ENCODE measurements around the gene PLEKHB2. TPM values are rescaled to one million over a fixed set of nuclear protein-coding genes. Genes with fewer than 3 reads are reported as not detected.
"Not testable (repeated sequence)": the region's sequence is repeated elsewhere in the genome, so short reads cannot be mapped to it uniquely, and the experiment has no call there.

Gene PLEKHB2
- total and polyA plus RNA-seq, 2 donors from 2014 or later, result 85.4 to 110 TPM

DNA sequence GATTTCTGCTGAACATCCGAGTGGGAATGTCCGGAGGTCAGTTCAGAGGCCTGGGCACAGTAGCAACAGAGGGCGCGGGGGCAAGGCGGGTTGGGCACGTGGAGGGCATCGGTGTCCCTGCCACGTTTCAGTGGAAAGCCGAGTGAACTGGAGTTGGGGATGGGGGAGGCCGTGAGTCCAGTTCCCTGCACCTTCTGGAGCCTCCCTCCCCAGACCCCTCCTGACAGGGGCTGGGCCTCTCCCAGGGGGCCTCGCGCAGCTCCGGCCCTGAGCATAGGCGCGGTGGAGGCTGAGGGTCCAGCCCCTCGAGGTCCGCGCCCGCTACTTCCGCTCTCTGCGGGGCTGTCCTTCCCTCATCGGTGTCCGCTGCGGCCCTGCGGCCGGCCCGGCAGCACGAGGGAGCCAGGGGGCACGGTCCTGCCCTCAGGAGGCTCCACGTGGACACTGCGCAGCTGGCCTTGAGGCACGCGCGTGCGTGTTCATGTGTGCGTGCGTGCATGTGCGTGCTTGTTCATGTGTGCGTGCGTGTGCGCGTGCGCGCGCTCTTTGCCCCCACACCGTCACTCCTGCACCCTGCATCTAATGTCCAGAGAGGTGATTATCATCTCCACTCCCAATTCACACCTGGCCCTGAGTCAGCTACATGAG, 50.2 kb downstream of the PLEKHB2 start:
- no peak overlapping the region for H3K9ac ChIP-seq (ENCODE audit: low read length in 3 of 3)
- TF ChIP-seq, protein P1, sequence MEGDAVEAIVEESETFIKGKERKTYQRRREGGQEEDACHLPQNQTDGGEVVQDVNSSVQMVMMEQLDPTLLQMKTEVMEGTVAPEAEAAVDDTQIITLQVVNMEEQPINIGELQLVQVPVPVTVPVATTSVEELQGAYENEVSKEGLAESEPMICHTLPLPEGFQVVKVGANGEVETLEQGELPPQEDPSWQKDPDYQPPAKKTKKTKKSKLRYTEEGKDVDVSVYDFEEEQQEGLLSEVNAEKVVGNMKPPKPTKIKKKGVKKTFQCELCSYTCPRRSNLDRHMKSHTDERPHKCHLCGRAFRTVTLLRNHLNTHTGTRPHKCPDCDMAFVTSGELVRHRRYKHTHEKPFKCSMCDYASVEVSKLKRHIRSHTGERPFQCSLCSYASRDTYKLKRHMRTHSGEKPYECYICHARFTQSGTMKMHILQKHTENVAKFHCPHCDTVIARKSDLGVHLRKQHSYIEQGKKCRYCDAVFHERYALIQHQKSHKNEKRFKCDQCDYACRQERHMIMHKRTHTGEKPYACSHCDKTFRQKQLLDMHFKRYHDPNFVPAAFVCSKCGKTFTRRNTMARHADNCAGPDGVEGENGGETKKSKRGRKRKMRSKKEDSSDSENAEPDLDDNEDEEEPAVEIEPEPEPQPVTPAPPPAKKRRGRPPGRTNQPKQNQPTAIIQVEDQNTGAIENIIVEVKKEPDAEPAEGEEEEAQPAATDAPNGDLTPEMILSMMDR (IDR thresholded peaks at IDR 0.05; ENCODE audit: borderline replicate concordance, extremely low read depth, insufficient read depth), result no peak
- peak in 1 of 5 donors; percentile 68 for DNase-seq
- no peaks in the 10 kb centered on the region for H3K4me1 ChIP-seq (ENCODE audit: control insufficient read depth in 2 of 3, insufficient read depth in 2 of 3, low read depth in 1 of 3, low read length in 3 of 3)
- no peaks in the 10 kb centered on the region for H3K9me3 ChIP-seq (ENCODE audit: control insufficient read depth in 2 of 3, insufficient read depth in 1 of 3, low read length in 3 of 3)
- H3K36me3 ChIP-seq (ENCODE audit: control insufficient read depth in 2 of 3, insufficient read depth in 3 of 3, low read length in 3 of 3), result peaks cover 0 to 2% (median 0%) of the 10 kb centered on the region in 3 donors
- H3K27ac ChIP-seq (ENCODE audit: low read depth in 2 of 2, low read length in 2 of 2), result no peak overlapping the region
- intact Hi-C loops (cut with DNase I), result no loop called here
- H3K27me3 ChIP-seq (ENCODE audit: control insufficient read depth, insufficient read depth, low read length), result no peaks in the 10 kb centered on the region
- H3K4me3 ChIP-seq (ENCODE audit: low read length in 3 of 3), result no peak overlapping the region
- FAIRE-seq, result no peak

DNA sequence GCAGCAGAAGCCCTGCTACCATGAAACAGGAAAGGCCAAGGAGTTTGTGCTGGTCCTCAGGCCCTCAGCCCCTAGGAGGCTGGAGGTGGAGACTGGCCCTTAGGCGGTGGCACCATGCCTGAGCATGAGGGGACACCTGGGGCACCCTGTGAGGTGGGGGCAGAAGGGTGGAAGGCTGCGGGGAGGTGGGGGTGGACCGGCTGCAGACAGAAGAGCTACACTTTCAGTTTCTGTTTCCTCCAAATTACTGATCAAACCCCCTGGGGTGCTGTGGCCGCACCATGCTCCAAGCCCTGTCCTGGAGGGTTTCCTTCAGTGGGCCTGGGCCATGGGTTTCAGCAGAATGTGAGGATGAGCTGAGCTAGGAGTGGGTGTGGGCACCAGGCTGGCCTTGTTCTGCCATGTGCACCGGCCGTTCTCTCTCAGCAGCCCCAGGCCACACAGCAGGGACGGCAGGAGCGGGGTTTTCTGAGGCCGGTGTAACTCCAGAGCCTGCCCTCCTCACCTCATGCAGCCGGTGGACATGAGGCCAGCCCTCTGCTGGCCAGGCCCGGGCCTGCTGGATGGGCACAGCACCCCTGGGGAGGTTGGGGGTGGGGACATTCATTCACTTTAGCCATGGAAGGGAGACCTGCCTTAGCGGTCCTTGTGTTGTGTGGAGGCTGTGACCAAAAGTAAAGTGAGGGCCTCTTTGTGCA, 51.5 kb downstream of the PLEKHB2 start:
- Histone ChIP-seq H3K36me3 (ENCODE audit: control insufficient read depth in 2 of 3, insufficient read depth in 3 of 3, low read length in 3 of 3) (no peaks in the 10 kb centered on the region), H3K4me1 (ENCODE audit: control insufficient read depth in 2 of 3, insufficient read depth in 2 of 3, low read depth in 1 of 3, low read length in 3 of 3) (no peaks in the 10 kb centered on the region), H3K9me3 (ENCODE audit: control insufficient read depth in 2 of 3, insufficient read depth in 1 of 3, low read length in 3 of 3) (no peaks in the 10 kb centered on the region), H3K9ac (ENCODE audit: low read length in 3 of 3) (no peak overlapping the region), H3K27ac (ENCODE audit: low read depth in 2 of 2, low read length in 2 of 2) (no peak overlapping the region), H3K4me3 (ENCODE audit: low read length in 3 of 3) (no peak overlapping the region), H3K27me3 (ENCODE audit: control insufficient read depth, insufficient read depth, low read length) (no peaks in the 10 kb centered on the region)
- intact Hi-C loops (cut with DNase I), result no loop called here
- FAIRE-seq (no peak), DNase-seq (peak in 1 of 5 donors; percentile 64)
- TF ChIP-seq, protein P1 (IDR thresholded peaks at IDR 0.05; ENCODE audit: borderline replicate concordance, extremely low read depth, insufficient read depth), result peak; percentile 3

DNA sequence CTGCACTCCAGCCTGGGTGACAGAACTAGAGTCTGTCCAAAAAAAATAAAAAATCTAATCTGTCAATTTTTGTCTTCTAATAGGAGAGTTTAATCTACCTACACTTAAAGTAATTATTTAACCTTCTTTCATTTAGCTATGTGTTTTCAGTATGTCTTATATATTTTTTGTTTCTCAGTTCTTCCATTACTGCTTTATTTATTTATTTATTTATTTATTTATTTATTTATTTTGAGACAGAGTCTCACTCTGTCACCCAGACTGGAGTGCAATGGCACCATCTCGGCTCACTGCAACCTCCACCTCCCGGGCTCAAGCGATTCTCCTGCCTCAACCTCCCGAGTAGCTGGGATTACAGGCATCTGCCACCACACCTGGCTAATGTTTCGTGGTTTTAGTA, 60.4 kb downstream of the PLEKHB2 start:
- H3K4me1 ChIP-seq (ENCODE audit: control insufficient read depth in 2 of 3, insufficient read depth in 2 of 3, low read depth in 1 of 3, low read length in 3 of 3); H3K4me3 ChIP-seq (ENCODE audit: low read length in 3 of 3); H3K36me3 ChIP-seq (ENCODE audit: control insufficient read depth in 2 of 3, insufficient read depth in 3 of 3, low read length in 3 of 3); FAIRE-seq; H3K9ac ChIP-seq (ENCODE audit: low read length in 3 of 3); intact Hi-C loops (cut with DNase I); H3K27me3 ChIP-seq (ENCODE audit: control insufficient read depth, insufficient read depth, low read length); H3K9me3 ChIP-seq (ENCODE audit: control insufficient read depth in 2 of 3, insufficient read depth in 1 of 3, low read length in 3 of 3); DNase-seq; H3K27ac ChIP-seq (ENCODE audit: low read depth in 2 of 2, low read length in 2 of 2): not testable (repeated sequence)

DNA sequence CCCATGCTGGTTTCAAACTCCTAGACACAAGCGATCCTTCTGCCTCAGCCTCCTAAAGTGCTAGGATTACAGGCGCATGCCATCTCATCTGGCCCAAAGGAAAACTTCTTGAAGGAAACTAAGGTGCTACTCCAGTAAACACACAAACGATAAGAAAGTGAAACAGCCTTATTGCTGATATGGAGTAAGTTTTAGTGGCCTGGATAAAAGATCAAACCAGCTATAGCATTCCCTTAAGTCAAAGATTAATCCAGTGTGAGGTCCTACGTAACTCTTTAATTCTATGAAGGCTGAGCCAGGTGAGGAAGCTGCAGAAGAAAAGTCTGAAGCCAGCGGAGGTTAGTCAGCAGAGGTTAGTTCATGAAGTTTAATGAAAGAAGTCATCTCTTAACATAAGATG, 63.4 kb downstream of the PLEKHB2 start:
- no peaks in the 10 kb centered on the region for H3K4me1 ChIP-seq (ENCODE audit: control insufficient read depth in 2 of 3, insufficient read depth in 2 of 3, low read depth in 1 of 3, low read length in 3 of 3)
- no peak overlapping the region for H3K27ac ChIP-seq (ENCODE audit: low read depth in 2 of 2, low read length in 2 of 2)
- intact Hi-C loops (cut with DNase I), result no loop called here
- no peak for DNase-seq
- H3K36me3 ChIP-seq (ENCODE audit: control insufficient read depth in 2 of 3, insufficient read depth in 3 of 3, low read length in 3 of 3), result no peaks in the 10 kb centered on the region
- no peak overlapping the region for H3K9ac ChIP-seq (ENCODE audit: low read length in 3 of 3)
- no peaks in the 10 kb centered on the region for H3K27me3 ChIP-seq (ENCODE audit: control insufficient read depth, insufficient read depth, low read length)
- TF ChIP-seq, protein P1 (IDR thresholded peaks at IDR 0.05; ENCODE audit: borderline replicate concordance, extremely low read depth, insufficient read depth), result no peak
- H3K9me3 ChIP-seq (ENCODE audit: control insufficient read depth in 2 of 3, insufficient read depth in 1 of 3, low read length in 3 of 3), result no peaks in the 10 kb centered on the region
- FAIRE-seq, result no peak
- H3K4me3 ChIP-seq (ENCODE audit: low read length in 3 of 3), result no peak overlapping the region

DNA sequence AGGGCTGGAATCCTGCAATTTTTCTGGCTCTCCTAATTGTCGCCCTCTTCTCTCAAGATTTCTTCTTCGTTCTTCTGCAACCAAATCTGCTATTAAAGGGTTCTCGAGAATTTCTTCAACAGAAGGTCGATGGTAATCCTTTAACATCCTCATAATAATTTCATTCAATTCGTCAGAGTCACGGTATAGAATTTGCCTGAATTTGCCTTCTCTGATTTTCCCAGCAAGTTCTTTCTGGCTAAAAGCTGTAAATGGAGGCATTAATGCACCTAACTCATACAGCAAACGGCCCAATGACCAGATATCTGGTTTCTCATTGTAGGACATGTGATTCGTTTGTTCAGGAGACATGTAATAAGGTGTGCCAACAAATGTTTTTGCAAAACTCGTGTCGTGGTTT, 72.9 kb downstream of the PLEKHB2 start:
- H3K4me3 ChIP-seq (ENCODE audit: low read length in 3 of 3); H3K36me3 ChIP-seq (ENCODE audit: control insufficient read depth in 2 of 3, insufficient read depth in 3 of 3, low read length in 3 of 3); intact Hi-C loops (cut with DNase I); H3K27ac ChIP-seq (ENCODE audit: low read depth in 2 of 2, low read length in 2 of 2); H3K27me3 ChIP-seq (ENCODE audit: control insufficient read depth, insufficient read depth, low read length); H3K4me1 ChIP-seq (ENCODE audit: control insufficient read depth in 2 of 3, insufficient read depth in 2 of 3, low read depth in 1 of 3, low read length in 3 of 3); H3K9ac ChIP-seq (ENCODE audit: low read length in 3 of 3); H3K9me3 ChIP-seq (ENCODE audit: control insufficient read depth in 2 of 3, insufficient read depth in 1 of 3, low read length in 3 of 3); DNase-seq; FAIRE-seq: not testable (repeated sequence)

DNA sequence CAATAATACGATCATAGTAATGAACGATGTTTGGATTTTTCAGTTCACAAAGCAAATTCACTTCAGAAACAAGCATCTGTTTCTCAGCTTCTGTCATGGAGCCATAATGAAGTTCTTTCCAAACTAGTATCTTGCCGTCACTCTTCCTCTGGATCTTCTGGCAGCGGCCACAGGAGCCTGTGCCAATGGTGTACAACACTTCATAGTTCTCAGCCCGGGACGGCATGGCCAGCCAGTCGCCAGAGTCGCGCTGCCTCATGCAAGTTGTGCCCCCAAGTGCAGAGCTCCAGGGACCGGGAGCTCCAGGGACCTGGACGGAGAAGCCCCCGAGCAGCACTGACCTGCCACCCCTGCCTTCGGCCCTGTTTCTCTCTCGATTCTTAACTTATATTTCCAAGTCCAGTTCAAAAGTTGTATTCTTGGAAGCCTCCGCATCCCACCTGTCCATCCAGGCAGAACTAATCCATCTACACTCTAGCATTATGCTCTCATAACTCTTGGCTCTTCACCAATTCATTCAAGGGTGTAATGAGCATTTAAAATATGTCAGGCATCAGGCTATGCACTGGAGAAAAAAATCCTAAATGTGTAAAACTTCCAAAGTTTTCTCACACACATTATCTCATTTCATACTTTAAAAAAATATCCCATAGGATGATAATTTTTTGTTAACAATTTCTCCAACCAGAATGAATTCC, 73.7 kb downstream of the PLEKHB2 start:
- H3K9ac ChIP-seq (ENCODE audit: low read length in 3 of 3); H3K4me1 ChIP-seq (ENCODE audit: control insufficient read depth in 2 of 3, insufficient read depth in 2 of 3, low read depth in 1 of 3, low read length in 3 of 3); H3K27ac ChIP-seq (ENCODE audit: low read depth in 2 of 2, low read length in 2 of 2); FAIRE-seq; H3K27me3 ChIP-seq (ENCODE audit: control insufficient read depth, insufficient read depth, low read length); H3K4me3 ChIP-seq (ENCODE audit: low read length in 3 of 3); H3K9me3 ChIP-seq (ENCODE audit: control insufficient read depth in 2 of 3, insufficient read depth in 1 of 3, low read length in 3 of 3); intact Hi-C loops (cut with DNase I); H3K36me3 ChIP-seq (ENCODE audit: control insufficient read depth in 2 of 3, insufficient read depth in 3 of 3, low read length in 3 of 3): not testable (repeated sequence)
- DNase-seq, result peak in 2 of 5 donors; percentile 12 to 21

Data from kidney (tissue), 14 donors.